ENCODE results near the gene STX18. TPM values are rescaled to one million over a fixed set of nuclear protein-coding genes. Genes with fewer than 3 reads are reported as not detected.
A peak's percentile ranks its signal among the peaks of the same experiment; 100 is the strongest.

STX18 gene
- total RNA-seq, 1 donor from 2014 or later, result 36.5 TPM

- DNase-seq, result peak; percentile 11
- no peak for ATAC-seq
- intact Hi-C loops (cut with DNase I), result no loop called here
- Histone ChIP-seq H3K36me3 (no peaks in the 10 kb centered on the region), H3K27ac (no peak overlapping the region), H3K27me3 (ENCODE audit: low read depth) (peaks cover 8% of the 10 kb centered on the region), H3K9me3 (no peaks in the 10 kb centered on the region), H3K4me1 (no peaks in the 10 kb centered on the region), H3K4me3 (no peak overlapping the region)
- no peak for TF ChIP-seq CTCF (IDR thresholded peaks at IDR 0.05)
These were observed 145.0 kb downstream of the STX18 start for GRCh38 chr4:4396628-4397440.

- Histone ChIP-seq H3K4me1 (no peaks in the 10 kb centered on the region), H3K36me3 (no peaks in the 10 kb centered on the region), H3K27me3 (ENCODE audit: low read depth) (peaks cover 5% of the 10 kb centered on the region), H3K4me3 (no peak overlapping the region), H3K9me3 (no peaks in the 10 kb centered on the region), H3K27ac (no peak overlapping the region)
- peak; percentile 31 for DNase-seq
- intact Hi-C loops (cut with DNase I), result no loop called here
- TF ChIP-seq CTCF (IDR thresholded peaks at IDR 0.05), result no peak
- ATAC-seq, result no peak
These were observed 145.8 kb downstream of the STX18 start for GRCh38 chr4:4395849-4396627.

- Histone ChIP-seq H3K36me3 (no peaks in the 10 kb centered on the region), H3K4me3 (no peak overlapping the region), H3K27me3 (ENCODE audit: low read depth) (peaks cover 7% of the 10 kb centered on the region), H3K4me1 (no peaks in the 10 kb centered on the region), H3K9me3 (no peaks in the 10 kb centered on the region), H3K27ac (no peak overlapping the region)
- intact Hi-C loops (cut with DNase I), result no loop called here
- DNase-seq (no peak), ATAC-seq (no peak)
- no peak for TF ChIP-seq CTCF (IDR thresholded peaks at IDR 0.05)
These were observed 146.5 kb downstream of the STX18 start for GRCh38 chr4:4395371-4395770.

GRCh38 chr4:4394644-4395043, 147.2 kb downstream of the STX18 start:
- DNase-seq, result no peak
- Histone ChIP-seq H3K9me3 (no peaks in the 10 kb centered on the region), H3K27me3 (ENCODE audit: low read depth) (peaks cover 12% of the 10 kb centered on the region), H3K36me3 (no peaks in the 10 kb centered on the region), H3K4me3 (no peak overlapping the region), H3K4me1 (no peaks in the 10 kb centered on the region), H3K27ac (no peak overlapping the region)
- ATAC-seq, result no peak
- TF ChIP-seq CTCF (IDR thresholded peaks at IDR 0.05), result no peak
- intact Hi-C loops (cut with DNase I), result no loop called here

GRCh38 chr4:4392501-4393183, 149.2 kb downstream of the STX18 start:
- no peak for ATAC-seq
- no peak for TF ChIP-seq CTCF (IDR thresholded peaks at IDR 0.05)
- Histone ChIP-seq H3K9me3 (no peaks in the 10 kb centered on the region), H3K27me3 (ENCODE audit: low read depth) (peaks cover 31% of the 10 kb centered on the region), H3K4me1 (peaks cover 7% of the 10 kb centered on the region), H3K27ac (no peak overlapping the region), H3K4me3 (no peak overlapping the region), H3K36me3 (no peaks in the 10 kb centered on the region)
- no peak for DNase-seq
- intact Hi-C loops (cut with DNase I), result no loop called here

Measured in lower lobe of right lung (tissue), 2 donors.